K562 (cell line): Measurements from ENCODE around the gene SLC7A5. TPM values are rescaled to one million over a fixed set of nuclear protein-coding genes. Genes with fewer than 3 reads are reported as not detected.
A peak's percentile ranks its signal among the peaks of the same experiment; 100 is the strongest.

Experiments used
- CCAR2 ChIP-seq: fragments of 200-400 bp; formaldehyde crosslinking; IDR thresholded peaks from 2 replicates; pipeline ENCODE4 v1.6.1; 2017; ENCODE audit warnings: mild to moderate bottlenecking, low read depth, low read length
- CCNT2 ChIP-seq: IDR thresholded peaks from 2 replicates; pipeline ENCODE4 v1.6.1; 2011; ENCODE audit warnings: borderline replicate concordance, low read depth, mild to moderate bottlenecking, moderate library complexity, mixed read lengths, low read length; ENCODE audit not compliant: insufficient read length; ENCODE audit errors: extremely low read depth
- DIDO1 ChIP-seq: fragments of 450-650 bp; IDR thresholded peaks from 2 replicates; pipeline ENCODE4 v1.6.1; 2016; ENCODE audit warnings: low read depth, missing biosample characterization, missing genetic modification characterization
- KLF13 ChIP-seq: fragments of 450-650 bp; IDR thresholded peaks from 2 replicates; pipeline ENCODE4 v1.6.1; 2016; ENCODE audit warnings: missing genetic modification characterization, low read depth, mild to moderate bottlenecking, missing compliant biosample characterization, moderate library complexity, borderline replicate concordance
- MXI1 ChIP-seq: IDR thresholded peaks from 2 replicates; pipeline ENCODE4 v1.6.1; 2011; ENCODE audit warnings: low read depth, mild to moderate bottlenecking, improper control_type of control experiment, low read length
- NBN ChIP-seq: fragments of 450-650 bp; IDR thresholded peaks from 2 replicates; pipeline ENCODE4 v1.6.1; 2016; ENCODE audit warnings: low read depth, mild to moderate bottlenecking
- NR2C2 ChIP-seq, 2 experiments: fragments of 200-800 bp in 1 of 2; sonication (Bioruptor generic) in 1 of 2; sonication (generic) in 1 of 2; formaldehyde crosslinking in 1 of 2; IDR thresholded peaks; 2 replicates each; pipeline versions ENCODE4 v1.6.1 to v1.8.0; 2016 to 2022; ENCODE audit warnings: mild to moderate bottlenecking in 1 of 2, missing compliant biosample characterization in 1 of 2, missing genetic modification characterization in 1 of 2, missing genetic modification reagents in 1 of 2
- ZFPM2 ChIP-seq: fragments of 250-450 bp; sonication (Bioruptor Pico); IDR thresholded peaks from 2 replicates; pipeline ENCODE4 v1.5.1; 2022; ENCODE audit warnings: mild to moderate bottlenecking
- ZNF197 ChIP-seq: fragments of 200-800 bp; sonication (Bioruptor generic); IDR thresholded peaks from 2 replicates; pipeline ENCODE4 v1.6.1; 2016; ENCODE audit warnings: low read depth, missing genetic modification characterization, missing compliant biosample characterization
- ZNF551 ChIP-seq: fragments of 250-450 bp; sonication (Bioruptor Pico); IDR thresholded peaks from 2 replicates; pipeline ENCODE4 v1.5.0; 2021; ENCODE audit warnings: mild to moderate bottlenecking, moderate library complexity
- ZNF57 ChIP-seq: fragments of 450-650 bp; formaldehyde crosslinking; IDR thresholded peaks from 2 replicates; pipeline ENCODE4 v1.4.0; 2020; ENCODE audit warnings: mild to moderate bottlenecking, moderate library complexity
- polyA plus RNA-seq, 8 experiments: library from polyadenylated mRNA; depleted of rRNA in 4 of 8; stranded (reverse) in 5 of 8; unstranded in 3 of 8; fragments of >200 nt; fragmentation: Nextera tagmentation in 2 of 8; fragmentation: Illumina TruSeq in 1 of 8; extraction: Ambion mirVana in 2 of 8; extraction: Trizol in 1 of 8; gene quantifications; 2 replicates each; pipeline versions ENCODE4 v1.2.1 to v1.2.3, GENCODE V29; 2011 to 2014; ENCODE audit warnings: inconsistent platforms in 1 of 8, missing spikeins in 1 of 8
- total RNA-seq, 7 experiments: library from RNA; depleted of rRNA in 6 of 7; stranded (reverse); fragments of >200 nt in 6 of 7; fragmentation: Illumina TruSeq in 2 of 7; extraction: Trizol in 2 of 7; gene quantifications; 2 replicates each; pipeline versions ENCODE4 v1.2.1 to v1.2.3, GENCODE V29; 2011 to 2021; ENCODE audit warnings: low replicate concordance in 1 of 7
- TF ChIP-seq, protein P1 (sequence below), 2 experiments: fragments of 150-350 bp in 1 of 2; IDR thresholded peaks; 2 replicates each; pipeline ENCODE4 v1.6.1; 2012 to 2016; ENCODE audit warnings: low read depth in 2 of 2, low read length in 2 of 2, mild to moderate bottlenecking in 1 of 2, moderate library complexity in 1 of 2
- TF ChIP-seq, protein P2 (sequence below): sonication (generic); formaldehyde crosslinking; IDR thresholded peaks from 2 replicates; pipeline ENCODE4 v1.8.0; 2022; ENCODE audit warnings: missing genetic modification reagents, mild to moderate bottlenecking, borderline replicate concordance
- TF ChIP-seq, protein P3 (sequence below): fragments of 250-450 bp; sonication (Bioruptor Pico); IDR thresholded peaks from 2 replicates; pipeline ENCODE4 v1.8.0; 2021; ENCODE audit warnings: mild to moderate bottlenecking, moderate library complexity
- TF ChIP-seq, protein P4 (sequence below), 2 experiments: IDR thresholded peaks; 2 replicates each; pipeline ENCODE4 v1.6.1; 2011; ENCODE audit warnings: borderline replicate concordance in 1 of 2, control low read depth in 1 of 2, low read depth in 1 of 2, low read length in 1 of 2, mild to moderate bottlenecking in 1 of 2, mixed read lengths in 1 of 2, moderate library complexity in 1 of 2; ENCODE audit not compliant: insufficient read depth in 1 of 2, insufficient read length in 1 of 2, poor library complexity in 1 of 2, severe bottlenecking in 1 of 2; ENCODE audit errors: extremely low read depth in 1 of 2
- TF ChIP-seq, protein P5 (sequence below): fragments of 450-650 bp; IDR thresholded peaks from 2 replicates; pipeline ENCODE4 v1.6.1; 2017; ENCODE audit warnings: mild to moderate bottlenecking, moderate library complexity

Gene SLC7A5
- total and polyA plus RNA-seq, 9 of the 15 experiments (the other 6 are each of a cell fraction or from before 2014, with no cell fraction given), result 1.9 to 220 (median 18.6) TPM

DNA sequence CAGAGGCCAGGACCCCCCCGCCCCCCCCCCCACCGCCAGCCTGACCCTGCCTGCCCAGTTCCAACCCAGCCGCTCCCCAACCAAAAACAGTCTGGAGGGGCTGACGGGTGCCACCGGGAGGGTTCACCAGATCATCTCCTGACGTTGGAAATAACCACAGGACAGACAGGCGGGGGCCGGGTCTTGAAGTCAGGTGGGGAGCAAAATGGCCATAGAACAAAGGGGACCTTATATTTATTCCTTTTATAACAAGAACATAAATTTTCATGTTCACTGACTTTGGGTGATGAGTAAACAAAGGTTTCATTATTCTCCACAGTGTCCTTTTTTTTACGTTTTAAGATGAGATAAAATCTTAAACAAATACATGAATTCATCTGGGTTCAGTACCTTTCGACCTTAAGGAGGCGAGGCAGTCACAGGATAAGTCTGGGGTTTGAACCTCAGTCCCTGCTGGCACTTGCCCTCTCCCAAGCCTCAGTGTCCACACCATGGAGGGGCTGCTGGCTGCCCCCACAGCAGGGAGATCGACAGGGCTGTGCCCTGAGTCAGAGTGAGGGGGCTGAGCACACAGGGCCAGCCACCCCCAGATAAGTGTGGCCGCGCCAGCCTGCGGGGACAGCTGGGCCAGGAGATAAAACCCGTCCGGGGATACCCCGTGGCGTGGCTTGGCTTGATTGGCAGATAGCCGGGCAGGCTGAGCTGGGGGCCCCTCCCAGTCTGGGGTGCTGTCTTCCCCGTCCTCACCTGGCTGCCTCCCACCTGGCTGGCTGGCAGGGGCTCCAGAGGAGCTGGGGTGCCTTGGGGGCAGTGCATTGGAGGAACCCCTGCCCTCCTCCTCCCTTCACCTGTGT, 15.0 kb downstream of the SLC7A5 start (continued):
- TF ChIP-seq MXI1, result peak; percentile 45; the same call in 1 of the 2 replicates
- peak; percentile 87; the same call in 1 of the 2 replicates for TF ChIP-seq NBN
- TF ChIP-seq, protein P1, sequence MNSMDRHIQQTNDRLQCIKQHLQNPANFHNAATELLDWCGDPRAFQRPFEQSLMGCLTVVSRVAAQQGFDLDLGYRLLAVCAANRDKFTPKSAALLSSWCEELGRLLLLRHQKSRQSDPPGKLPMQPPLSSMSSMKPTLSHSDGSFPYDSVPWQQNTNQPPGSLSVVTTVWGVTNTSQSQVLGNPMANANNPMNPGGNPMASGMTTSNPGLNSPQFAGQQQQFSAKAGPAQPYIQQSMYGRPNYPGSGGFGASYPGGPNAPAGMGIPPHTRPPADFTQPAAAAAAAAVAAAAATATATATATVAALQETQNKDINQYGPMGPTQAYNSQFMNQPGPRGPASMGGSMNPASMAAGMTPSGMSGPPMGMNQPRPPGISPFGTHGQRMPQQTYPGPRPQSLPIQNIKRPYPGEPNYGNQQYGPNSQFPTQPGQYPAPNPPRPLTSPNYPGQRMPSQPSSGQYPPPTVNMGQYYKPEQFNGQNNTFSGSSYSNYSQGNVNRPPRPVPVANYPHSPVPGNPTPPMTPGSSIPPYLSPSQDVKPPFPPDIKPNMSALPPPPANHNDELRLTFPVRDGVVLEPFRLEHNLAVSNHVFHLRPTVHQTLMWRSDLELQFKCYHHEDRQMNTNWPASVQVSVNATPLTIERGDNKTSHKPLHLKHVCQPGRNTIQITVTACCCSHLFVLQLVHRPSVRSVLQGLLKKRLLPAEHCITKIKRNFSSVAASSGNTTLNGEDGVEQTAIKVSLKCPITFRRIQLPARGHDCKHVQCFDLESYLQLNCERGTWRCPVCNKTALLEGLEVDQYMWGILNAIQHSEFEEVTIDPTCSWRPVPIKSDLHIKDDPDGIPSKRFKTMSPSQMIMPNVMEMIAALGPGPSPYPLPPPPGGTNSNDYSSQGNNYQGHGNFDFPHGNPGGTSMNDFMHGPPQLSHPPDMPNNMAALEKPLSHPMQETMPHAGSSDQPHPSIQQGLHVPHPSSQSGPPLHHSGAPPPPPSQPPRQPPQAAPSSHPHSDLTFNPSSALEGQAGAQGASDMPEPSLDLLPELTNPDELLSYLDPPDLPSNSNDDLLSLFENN (IDR thresholded peaks at IDR 0.05; ENCODE audit: low read depth in 2 of 2, low read length in 2 of 2), result peak in 1 of 2 experiments; percentile 98; a peak in 2 of 4 replicates
- TF ChIP-seq DIDO1, result no peak
- TF ChIP-seq, protein P2, sequence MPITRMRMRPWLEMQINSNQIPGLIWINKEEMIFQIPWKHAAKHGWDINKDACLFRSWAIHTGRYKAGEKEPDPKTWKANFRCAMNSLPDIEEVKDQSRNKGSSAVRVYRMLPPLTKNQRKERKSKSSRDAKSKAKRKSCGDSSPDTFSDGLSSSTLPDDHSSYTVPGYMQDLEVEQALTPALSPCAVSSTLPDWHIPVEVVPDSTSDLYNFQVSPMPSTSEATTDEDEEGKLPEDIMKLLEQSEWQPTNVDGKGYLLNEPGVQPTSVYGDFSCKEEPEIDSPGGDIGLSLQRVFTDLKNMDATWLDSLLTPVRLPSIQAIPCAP (CRISPR knock-in tag), result no peak
- no peak for TF ChIP-seq ZNF551 (CRISPR knock-in tag)
- TF ChIP-seq ZNF57 (CRISPR knock-in tag), result no peak
- TF ChIP-seq CCAR2, result no peak
- TF ChIP-seq NR2C2 (CRISPR knock-in tag; IDR thresholded peaks at IDR 0.05), result no peak
- peak; percentile 70 for TF ChIP-seq NR2C2 (tag; IDR thresholded peaks at IDR 0.05)
- TF ChIP-seq CCNT2, result peak; percentile 100
- peak; percentile 7; the same call in 1 of the 2 replicates for TF ChIP-seq ZFPM2 (CRISPR knock-in tag)
- TF ChIP-seq, protein P3, sequence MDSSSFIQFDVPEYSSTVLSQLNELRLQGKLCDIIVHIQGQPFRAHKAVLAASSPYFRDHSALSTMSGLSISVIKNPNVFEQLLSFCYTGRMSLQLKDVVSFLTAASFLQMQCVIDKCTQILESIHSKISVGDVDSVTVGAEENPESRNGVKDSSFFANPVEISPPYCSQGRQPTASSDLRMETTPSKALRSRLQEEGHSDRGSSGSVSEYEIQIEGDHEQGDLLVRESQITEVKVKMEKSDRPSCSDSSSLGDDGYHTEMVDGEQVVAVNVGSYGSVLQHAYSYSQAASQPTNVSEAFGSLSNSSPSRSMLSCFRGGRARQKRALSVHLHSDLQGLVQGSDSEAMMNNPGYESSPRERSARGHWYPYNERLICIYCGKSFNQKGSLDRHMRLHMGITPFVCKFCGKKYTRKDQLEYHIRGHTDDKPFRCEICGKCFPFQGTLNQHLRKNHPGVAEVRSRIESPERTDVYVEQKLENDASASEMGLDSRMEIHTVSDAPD (CRISPR knock-in tag), result 0 out of 2 replicates have a peak, but pooled peaks have one; percentile 62
- TF ChIP-seq, protein P4, sequence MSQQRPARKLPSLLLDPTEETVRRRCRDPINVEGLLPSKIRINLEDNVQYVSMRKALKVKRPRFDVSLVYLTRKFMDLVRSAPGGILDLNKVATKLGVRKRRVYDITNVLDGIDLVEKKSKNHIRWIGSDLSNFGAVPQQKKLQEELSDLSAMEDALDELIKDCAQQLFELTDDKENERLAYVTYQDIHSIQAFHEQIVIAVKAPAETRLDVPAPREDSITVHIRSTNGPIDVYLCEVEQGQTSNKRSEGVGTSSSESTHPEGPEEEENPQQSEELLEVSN (IDR thresholded peaks at IDR 0.05; ENCODE audit: borderline replicate concordance in 1 of 2, extremely low read depth in 1 of 2, insufficient read depth in 1 of 2, insufficient read length in 1 of 2, low read depth in 1 of 2, low read length in 1 of 2, poor library complexity in 1 of 2, severe bottlenecking in 1 of 2), result no peak
- TF ChIP-seq KLF13 (tag), result peak; percentile 63; the same call in 1 of the 2 replicates
- TF ChIP-seq, protein P5, sequence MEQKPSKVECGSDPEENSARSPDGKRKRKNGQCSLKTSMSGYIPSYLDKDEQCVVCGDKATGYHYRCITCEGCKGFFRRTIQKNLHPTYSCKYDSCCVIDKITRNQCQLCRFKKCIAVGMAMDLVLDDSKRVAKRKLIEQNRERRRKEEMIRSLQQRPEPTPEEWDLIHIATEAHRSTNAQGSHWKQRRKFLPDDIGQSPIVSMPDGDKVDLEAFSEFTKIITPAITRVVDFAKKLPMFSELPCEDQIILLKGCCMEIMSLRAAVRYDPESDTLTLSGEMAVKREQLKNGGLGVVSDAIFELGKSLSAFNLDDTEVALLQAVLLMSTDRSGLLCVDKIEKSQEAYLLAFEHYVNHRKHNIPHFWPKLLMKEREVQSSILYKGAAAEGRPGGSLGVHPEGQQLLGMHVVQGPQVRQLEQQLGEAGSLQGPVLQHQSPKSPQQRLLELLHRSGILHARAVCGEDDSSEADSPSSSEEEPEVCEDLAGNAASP, result no peak
- no peak for TF ChIP-seq ZNF197 (CRISPR knock-in tag)
